GM19438 (cell line): ENCODE measurements around the gene SNX22.
A peak's percentile ranks its signal among the peaks of the same experiment; 100 is the strongest.
"Not testable (repeated sequence)": the region's sequence is repeated elsewhere in the genome, so short reads cannot be mapped to it uniquely, and the experiment has no call there.

ENCODE experiments used
- ATAC-seq: cut with Tn5 transposase; IDR thresholded peaks from one replicate; pipeline ENCODE4 v1.9.1; 2021; ENCODE audit warnings: low read depth; ENCODE audit not compliant: unreplicated experiment

The SNX22 gene

DNA sequence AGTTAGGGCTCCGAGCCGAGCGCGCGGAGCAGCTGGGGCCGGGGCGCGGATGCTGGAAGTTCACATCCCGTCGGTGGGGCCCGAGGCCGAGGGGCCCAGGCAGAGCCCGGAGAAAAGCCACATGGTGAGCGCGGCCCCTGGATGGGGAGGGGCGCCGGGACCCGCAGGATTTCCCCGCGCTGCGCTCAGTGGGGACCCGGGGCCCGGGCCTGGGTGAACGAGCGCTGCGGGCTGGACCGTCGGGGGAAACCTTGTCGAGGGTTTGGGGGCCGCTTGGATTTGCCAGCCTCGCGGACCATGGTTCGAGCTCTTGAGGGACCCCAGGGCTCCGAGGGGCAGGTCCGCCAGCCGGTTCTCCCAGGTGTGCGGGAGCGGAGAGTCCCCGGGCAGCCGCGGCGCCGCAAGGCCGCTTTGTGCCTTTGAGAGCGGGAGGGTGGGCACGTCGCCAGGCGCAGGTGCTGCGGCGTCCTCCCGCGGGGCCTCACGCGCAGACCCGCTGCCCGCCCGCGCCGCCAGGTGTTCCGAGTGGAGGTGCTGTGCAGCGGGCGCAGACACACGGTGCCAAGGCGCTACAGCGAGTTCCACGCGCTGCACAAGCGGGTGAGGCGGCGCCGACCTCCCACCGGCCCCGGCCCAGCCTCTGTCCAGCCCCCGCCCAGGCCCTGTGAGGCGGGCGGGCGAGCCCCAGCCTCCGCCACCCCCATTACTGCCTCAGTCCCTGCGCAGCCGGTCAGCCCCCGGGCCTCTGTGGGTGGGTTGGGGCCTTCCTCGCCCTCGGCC lies at the start of gene SNX22:
Gene SNX22 (plus strand): TSS at position 5 of the 780 bp plus-strand sequence. CDS start 45 bp downstream, at position 50.
- ATAC-seq: peak; percentile 10

DNA sequence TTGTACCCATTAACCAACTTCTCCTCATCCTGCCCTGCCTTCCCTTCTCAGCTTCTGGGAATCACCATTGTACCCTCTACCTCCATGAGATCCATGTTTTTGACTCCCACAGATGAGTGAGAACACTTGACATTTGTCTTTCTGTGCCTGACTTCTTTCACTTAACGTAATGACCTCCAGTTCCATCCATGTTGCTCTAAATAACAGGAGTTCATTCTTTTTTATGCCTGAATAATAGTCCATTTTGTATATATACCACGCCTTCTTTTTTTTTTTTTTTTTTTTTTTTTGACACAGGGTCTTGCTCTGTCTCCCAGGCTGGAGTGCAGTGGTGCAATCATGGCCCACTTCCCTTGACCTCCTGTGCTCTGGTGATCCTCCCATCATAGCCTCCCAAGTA lies 49.0 kb upstream of the SNX22 start:
- no peak for ATAC-seq

DNA sequence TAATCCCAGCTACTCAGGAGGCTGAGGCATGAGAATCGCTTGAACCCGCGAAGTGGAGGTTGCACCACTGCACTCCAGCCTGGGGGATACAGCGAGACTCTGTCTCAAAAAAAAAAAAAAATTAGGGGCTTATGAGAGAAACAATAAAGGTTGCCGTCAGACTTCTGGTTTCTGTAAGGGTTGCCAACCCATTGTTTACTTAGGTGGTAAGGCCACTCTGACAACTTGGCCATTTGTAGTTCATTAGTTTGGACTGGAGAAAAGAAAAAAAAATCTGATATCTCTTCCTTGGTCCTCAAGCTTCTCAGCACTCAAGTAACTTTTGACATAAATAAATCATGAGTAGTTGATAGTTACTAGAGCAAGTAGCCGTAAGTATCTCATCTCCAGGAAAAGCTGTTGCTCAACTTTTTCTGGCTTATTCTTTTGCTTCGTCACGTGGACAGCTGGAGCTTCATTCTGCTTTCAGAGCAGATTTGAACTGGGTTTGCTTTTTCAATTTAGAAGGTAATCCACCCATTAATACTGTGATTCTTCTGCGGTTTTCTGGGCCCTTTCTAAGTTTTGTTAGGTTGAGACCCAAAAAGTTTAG lies 46.3 kb upstream of the SNX22 start:
- ATAC-seq: no peak

DNA sequence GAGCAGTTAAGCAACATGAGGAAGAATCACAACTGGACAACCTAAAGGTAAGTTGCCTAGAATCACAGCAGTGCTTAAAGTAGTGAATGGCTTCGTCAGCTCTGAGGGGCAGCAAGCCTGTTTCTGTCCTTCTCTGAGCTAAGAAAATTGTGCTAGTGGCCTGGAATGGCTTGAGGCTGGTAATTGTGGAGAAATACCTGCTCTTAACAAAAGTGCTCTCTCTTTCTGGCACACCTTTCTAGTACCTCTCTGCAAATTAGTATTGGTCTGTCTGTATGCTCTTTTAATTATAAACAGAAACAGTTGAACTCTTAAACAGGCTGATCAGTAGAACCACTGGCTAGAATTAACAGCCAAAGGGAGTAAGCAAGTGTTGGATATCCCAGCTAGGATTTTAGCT lies 44.2 kb upstream of the SNX22 start:
- ATAC-seq: no peak

- ATAC-seq: not testable (repeated sequence)
Observed at GRCh38 chr15:64110108-64110701, 41.3 kb upstream of the SNX22 start.

GRCh38 chr15:64110950-64111678 lies 40.4 kb upstream of the SNX22 start:
- ATAC-seq: no peak

GRCh38 chr15:64111679-64112050 lies 39.9 kb upstream of the SNX22 start:
- no peak for ATAC-seq

GRCh38 chr15:64112073-64112772 lies 39.3 kb upstream of the SNX22 start:
- ATAC-seq: no peak

DNA sequence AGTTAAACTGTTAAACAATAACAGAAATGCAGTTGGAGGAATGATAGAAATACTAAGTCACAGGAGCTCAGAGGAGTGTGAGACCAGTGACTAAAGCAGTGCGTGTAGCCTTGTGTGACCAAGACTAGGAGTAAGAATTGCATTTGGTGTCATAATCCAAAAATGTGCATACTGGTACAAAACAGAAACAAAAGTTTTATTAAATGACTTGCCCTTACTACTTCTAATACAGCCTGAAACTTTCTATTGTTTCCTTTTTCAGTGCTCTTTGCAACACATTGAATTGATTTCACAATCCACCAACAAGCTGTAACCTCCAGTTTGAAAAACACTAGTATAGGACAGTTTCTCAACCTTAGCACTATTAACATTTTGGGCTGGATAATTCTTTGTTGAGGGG lies 38.6 kb upstream of the SNX22 start:
- ATAC-seq: no peak

- ATAC-seq: no peak
Observed at GRCh38 chr15:64117759-64118487, 33.6 kb upstream of the SNX22 start.

DNA sequence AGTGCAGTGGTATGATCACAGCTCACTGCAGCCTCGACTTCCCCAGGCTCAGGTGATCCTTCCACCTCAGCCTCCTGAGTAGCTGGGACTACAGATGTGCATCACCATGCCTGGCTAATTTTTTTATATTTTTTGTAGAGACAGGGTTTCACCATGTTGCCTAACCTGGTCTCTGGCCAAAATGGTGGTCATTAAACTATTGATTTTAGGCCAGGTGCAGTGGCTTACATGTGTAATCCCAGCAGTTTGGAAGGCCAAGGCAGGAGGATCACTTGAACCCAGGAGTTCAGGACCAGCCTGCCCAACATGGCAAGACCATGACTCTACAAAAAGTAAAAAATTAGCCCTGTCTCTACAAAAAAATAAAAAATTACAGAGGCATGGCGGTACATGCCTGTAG lies 31.2 kb upstream of the SNX22 start:
- not testable (repeated sequence) for ATAC-seq

DNA sequence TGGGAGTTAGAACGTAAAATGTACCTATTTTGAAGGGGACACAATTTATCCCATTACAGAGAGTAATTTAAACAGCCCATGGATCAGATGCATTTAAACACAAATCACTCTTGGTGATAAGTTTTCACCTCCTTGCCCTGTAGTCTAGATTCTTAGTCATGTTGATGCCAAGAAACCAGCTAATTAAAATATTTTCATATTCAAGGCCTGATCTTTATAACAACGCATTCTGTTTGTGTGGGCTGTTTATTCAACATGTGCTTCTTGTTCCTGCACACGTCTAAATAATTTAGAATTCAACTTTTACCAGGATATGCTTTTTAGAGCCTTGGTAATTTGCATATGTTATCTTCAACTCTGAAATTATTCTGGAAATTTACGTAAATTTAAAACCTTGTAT lies 29.9 kb upstream of the SNX22 start:
- no peak for ATAC-seq

DNA sequence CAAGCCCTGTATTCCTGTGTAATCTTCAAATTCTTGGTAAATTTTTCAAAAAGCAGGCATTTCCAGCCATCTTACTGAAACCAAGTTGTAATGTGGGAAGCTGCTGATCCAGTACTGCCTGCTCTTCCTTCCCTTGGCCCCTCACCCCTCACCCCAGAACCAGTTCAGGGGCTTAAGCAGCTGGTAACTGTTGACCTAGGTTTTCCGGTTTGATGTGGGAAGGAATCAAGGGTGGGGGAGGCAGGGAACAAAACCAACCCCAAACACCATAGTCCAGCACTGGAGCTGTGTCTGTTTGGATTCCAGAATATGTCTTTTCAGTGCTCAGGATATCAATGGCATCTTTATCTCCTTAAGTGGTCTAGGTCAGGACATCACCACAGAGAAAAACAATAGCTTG lies 29.1 kb upstream of the SNX22 start:
- no peak for ATAC-seq

GRCh38 chr15:64122936-64123351 lies 28.6 kb upstream of the SNX22 start:
- no peak for ATAC-seq

- no peak for ATAC-seq
Observed at GRCh38 chr15:64125978-64126377, 25.6 kb upstream of the SNX22 start.

- no peak for ATAC-seq
Observed at GRCh38 chr15:64127521-64128270, 23.8 kb upstream of the SNX22 start.

DNA sequence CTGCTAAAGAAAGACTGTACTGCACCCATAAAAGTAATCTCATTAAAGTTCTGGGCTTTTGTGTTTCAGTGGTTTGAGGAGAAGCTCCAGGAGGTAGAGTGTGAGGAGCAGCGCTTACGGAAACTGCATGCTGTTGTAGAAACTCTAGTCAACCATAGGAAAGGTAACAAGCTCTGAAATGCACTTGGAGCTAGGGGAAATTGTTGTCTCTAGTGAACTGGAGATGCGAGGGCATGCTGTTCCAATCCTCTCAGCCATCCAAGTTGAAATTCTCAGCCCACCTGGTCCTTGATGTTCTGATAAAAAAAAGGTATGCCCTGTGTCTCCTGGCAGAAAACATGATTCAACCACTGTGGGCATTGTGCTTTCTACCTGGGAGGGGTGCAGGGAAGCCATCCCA lies 21.4 kb upstream of the SNX22 start:
- no peak for ATAC-seq

- ATAC-seq: no peak
Observed at GRCh38 chr15:64131547-64131946, 20.0 kb upstream of the SNX22 start.

DNA sequence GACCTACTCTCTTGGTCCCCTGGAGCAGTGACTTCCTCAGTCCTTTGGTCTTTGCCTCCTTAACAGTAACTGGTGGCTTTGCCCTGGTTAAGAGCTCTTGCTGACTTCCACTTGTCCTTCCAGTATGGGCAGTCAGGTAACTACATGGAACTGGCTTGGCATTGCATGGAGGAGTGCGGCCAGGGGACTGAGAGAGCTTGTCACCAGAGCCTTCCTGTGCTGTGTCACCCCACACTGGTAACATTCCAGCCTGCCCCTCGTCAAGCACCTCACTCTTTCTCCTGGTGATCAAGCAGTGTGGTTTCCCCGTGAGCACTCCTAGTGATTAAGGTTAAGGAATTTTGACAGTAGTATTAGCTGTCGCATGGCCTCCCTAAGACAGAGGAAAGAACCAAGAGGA lies 19.3 kb upstream of the SNX22 start:
- no peak for ATAC-seq
